NCI-H1436 treated with DMSO at 0.1 percent for 48 hours (cell line): ENCODE results near the gene SMPX.

ENCODE experiments used
- DNase-seq: peaks from one replicate; lab custom pipeline; 2025; lab: John Stamatoyannopoulos, UW

The SMPX gene

GRCh38 chrX:21711848-21712197 lies 46.1 kb downstream of the SMPX start:
- no peak for DNase-seq

GRCh38 chrX:21711129-21711847 lies 46.6 kb downstream of the SMPX start:
- DNase-seq: no peak

- no peak for DNase-seq
Observed at GRCh38 chrX:21708116-21708515, 49.8 kb downstream of the SMPX start.

- DNase-seq: no peak
Observed at GRCh38 chrX:21705225-21705624, 52.7 kb downstream of the SMPX start.

GRCh38 chrX:21702725-21703124 lies 55.2 kb downstream of the SMPX start:
- no peak for DNase-seq

GRCh38 chrX:21700967-21701366 lies 56.9 kb downstream of the SMPX start:
- DNase-seq: no peak

- DNase-seq: no peak
Observed at GRCh38 chrX:21700275-21700674, 57.6 kb downstream of the SMPX start.

GRCh38 chrX:21699136-21699535 lies 58.8 kb downstream of the SMPX start:
- DNase-seq: no peak

GRCh38 chrX:21698272-21698671 lies 59.6 kb downstream of the SMPX start:
- DNase-seq: no peak

- no peak for DNase-seq
Observed at GRCh38 chrX:21691512-21692018, 66.4 kb downstream of the SMPX start.

- DNase-seq: no peak
Observed at GRCh38 chrX:21683941-21684340, 74.0 kb downstream of the SMPX start.

- DNase-seq: no peak
Observed at GRCh38 chrX:21678048-21678612, 79.8 kb downstream of the SMPX start.

- DNase-seq: no peak
Observed at GRCh38 chrX:21675931-21676330, 82.0 kb downstream of the SMPX start.

- no peak for DNase-seq
Observed at GRCh38 chrX:21674430-21675186, 83.3 kb downstream of the SMPX start.

GRCh38 chrX:21666679-21667078 lies 91.2 kb downstream of the SMPX start:
- DNase-seq: no peak

GRCh38 chrX:21666252-21666651 lies 91.7 kb downstream of the SMPX start:
- no peak for DNase-seq

- DNase-seq: no peak
Observed at GRCh38 chrX:21662761-21663160, 95.2 kb downstream of the SMPX start.

GRCh38 chrX:21661316-21661715 lies 96.6 kb downstream of the SMPX start:
- no peak for DNase-seq

GRCh38 chrX:21660156-21660555 lies 97.8 kb downstream of the SMPX start:
- no peak for DNase-seq

- no peak for DNase-seq
Observed at GRCh38 chrX:21659320-21659719, 98.6 kb downstream of the SMPX start.

GRCh38 chrX:21658746-21659145 lies 99.2 kb downstream of the SMPX start:
- DNase-seq: no peak

- no peak for DNase-seq
Observed at GRCh38 chrX:21658152-21658737, 99.7 kb downstream of the SMPX start, which contains the start of gene KLHL34. Gene KLHL34 (minus strand): TSS chrX:21658330. CDS start chrX:21657788, 542 bp downstream.
